Kidney glomerular epithelial cell (primary cell): ENCODE data around the gene TRIM52.
"Not testable (repeated sequence)": the region's sequence is repeated elsewhere in the genome, so short reads cannot be mapped to it uniquely, and the experiment has no call there.

Experiments used
- DNase-seq: peaks from one replicate; lab custom pipeline; 2025; lab: John Stamatoyannopoulos, UW

TRIM52 gene

GRCh38 chr5:181214249-181214648, 46.7 kb downstream of the TRIM52 start:
- not testable (repeated sequence) for DNase-seq

GRCh38 chr5:181212934-181213333, 48.0 kb downstream of the TRIM52 start:
- no peak for DNase-seq

- DNase-seq = no peak
These were observed 48.9 kb downstream of the TRIM52 start for GRCh38 chr5:181212080-181212479.

- DNase-seq = no peak
These were observed 49.7 kb downstream of the TRIM52 start for GRCh38 chr5:181211208-181211607.

DNA sequence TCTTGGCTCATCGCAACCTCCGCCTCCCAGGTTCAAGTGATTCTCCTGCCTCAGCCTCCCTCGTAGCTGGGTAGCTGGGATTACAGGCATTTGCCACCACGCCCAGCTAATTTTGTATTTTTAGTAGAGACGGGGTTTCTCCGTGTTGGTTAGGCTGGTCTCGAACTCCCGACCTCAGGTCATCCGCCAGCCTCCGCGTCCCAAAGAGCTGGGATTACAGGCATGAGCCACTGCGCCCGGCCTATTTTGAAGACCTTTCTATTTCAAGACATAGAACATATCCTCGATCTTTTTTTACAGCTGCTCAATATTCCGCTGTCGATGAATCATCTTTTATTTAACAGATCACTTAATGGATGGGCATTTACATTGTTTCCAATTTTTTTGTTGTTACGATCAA, 50.2 kb downstream of the TRIM52 start:
- not testable (repeated sequence) for DNase-seq

- DNase-seq = not testable (repeated sequence)
These were observed 50.8 kb downstream of the TRIM52 start for GRCh38 chr5:181210148-181210547.

DNA sequence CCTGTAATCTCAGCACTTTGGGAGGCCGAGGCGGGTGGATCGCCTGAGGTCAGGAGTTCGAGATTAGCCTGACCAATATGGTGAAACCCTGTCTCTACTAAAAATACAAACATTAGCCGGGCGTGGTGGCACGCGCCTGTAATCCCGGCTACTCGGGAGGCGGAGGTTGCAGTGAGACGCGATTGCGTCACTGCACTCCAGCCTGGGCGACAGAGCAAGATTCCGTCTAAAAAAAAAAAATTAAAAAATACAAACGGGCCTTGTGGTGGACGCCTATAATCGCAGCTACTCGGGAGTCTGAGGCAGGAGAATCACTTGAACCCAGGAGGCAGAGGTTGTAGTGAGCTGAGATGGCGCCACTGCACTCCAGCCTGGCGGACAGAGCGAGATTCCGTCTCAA, 51.9 kb downstream of the TRIM52 start:
- DNase-seq = not testable (repeated sequence)

- DNase-seq = no peak
These were observed 53.0 kb downstream of the TRIM52 start for GRCh38 chr5:181207960-181208253.

DNA sequence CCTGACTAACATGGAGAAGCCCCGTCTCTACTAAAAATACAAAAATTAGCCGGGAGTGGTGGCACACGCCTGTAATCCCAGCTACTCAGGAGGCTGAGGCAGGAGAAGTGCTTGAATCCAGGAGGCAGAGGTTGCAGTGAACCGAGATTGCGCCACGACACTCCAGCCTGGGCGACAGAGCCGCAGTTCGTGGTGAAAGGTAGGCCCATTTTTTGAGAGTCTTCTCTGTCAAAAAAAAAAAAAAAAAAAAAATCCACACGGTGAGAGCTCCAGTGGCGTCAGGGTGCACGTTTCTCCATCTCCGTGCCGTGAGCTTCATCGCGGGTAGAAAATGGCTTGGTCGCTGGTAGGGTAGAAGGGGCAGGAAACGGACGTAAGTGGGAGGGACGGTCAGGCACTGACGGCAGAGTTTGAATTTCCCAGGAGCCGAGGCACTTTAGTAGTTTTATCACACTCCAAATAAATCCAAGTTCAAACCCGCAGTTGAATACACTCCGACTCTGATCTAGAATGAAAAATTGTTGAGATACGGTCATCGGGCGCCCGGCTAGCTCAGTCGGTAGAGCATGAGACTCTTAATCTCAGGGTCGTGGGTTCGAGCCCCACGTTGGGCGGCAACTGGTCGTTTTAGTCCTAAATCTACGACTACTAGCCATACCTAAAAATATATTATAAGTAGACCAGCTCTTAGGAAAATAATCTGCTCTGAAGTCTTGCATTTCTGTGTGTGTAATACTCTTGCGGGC, 53.6 kb downstream of the TRIM52 start:
- no peak for DNase-seq

GRCh38 chr5:181205761-181206649, 54.9 kb downstream of the TRIM52 start:
- no peak for DNase-seq
